NCI-H1694 (cell line): ENCODE data around the gene SNX19.
"Not testable (repeated sequence)": the region's sequence is repeated elsewhere in the genome, so short reads cannot be mapped to it uniquely, and the experiment has no call there.

Experiments used
- DNase-seq: peaks from one replicate; lab custom pipeline; 2025; lab: John Stamatoyannopoulos, UW

Gene SNX19

GRCh38 chr11:130872102-130872501 lies 44.2 kb downstream of the SNX19 start:
- DNase-seq: no peak

GRCh38 chr11:130871616-130872015 lies 44.7 kb downstream of the SNX19 start:
- DNase-seq: no peak

DNA sequence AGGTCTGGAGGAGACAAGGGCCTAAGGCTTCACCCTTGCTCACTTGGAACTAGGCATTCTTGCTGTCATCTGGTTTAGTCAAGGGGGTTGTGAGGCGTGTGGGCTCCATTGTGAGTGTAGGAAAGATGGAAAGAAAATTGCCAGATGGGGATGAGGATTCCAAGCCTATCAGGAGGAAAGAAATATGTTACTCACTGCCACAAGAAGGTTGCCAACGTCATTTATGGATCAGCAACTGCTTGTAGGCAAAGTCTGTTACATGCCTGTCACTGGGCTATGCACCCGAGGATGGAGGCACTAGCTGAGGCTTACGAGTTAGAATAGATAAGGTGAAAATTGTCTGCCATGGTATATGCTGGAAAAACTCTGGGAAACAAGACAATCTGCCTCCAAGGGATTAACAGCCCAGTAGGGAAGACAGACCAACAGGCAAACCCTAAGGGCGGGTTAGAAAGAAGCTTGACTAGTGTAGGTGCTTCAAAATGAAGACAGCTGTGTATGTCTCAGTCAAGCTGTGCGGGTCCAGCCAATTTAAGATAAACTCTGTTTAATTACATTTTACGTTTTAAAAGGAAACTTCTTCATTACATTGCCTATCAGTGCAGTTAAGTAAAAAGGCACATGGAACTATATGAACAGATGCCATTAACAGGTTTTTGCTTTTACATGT lies 47.4 kb downstream of the SNX19 start:
- no peak for DNase-seq

- DNase-seq: no peak
Observed at GRCh38 chr11:130868086-130868710, 48.1 kb downstream of the SNX19 start.

DNA sequence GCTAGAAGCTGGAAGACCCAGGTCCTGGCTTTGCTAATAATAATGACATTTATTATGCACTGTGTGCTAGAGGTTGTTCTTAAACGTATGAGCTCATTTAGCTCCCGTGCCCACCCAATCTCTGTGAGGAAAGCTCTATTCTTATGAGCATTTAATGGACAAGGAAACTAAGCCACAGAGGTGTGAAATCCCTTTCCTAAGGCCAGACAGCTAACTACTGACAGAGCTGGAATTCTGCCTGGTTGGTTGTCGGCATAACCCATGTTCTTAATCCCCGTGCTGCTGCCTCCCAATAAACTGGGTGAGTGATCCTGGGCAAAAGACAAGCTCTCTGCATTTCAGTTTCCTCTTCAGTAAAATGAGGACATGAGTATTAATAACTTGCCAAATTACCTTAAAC lies 49.4 kb downstream of the SNX19 start:
- DNase-seq: no peak

DNA sequence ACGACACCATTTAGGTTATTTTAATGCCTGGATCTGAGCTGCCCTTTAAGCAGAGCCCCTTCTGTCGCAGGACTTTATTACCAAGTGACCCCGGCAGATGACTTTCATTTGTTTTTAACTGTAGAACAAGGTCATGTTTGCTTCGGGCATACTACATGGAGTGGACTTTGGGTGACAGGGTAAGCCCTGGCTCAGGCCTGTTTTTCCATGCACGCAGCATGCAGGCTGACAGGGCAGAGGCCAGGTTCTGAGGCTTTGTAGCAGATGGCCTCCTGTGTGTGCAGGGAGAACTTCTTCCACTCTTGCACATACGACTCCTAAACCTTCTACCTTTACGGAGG lies 50.5 kb downstream of the SNX19 start:
- DNase-seq: no peak

GRCh38 chr11:130865091-130865773 lies 51.0 kb downstream of the SNX19 start:
- DNase-seq: no peak

GRCh38 chr11:130861902-130862860 lies 54.1 kb downstream of the SNX19 start:
- DNase-seq: peak; percentile 19

DNA sequence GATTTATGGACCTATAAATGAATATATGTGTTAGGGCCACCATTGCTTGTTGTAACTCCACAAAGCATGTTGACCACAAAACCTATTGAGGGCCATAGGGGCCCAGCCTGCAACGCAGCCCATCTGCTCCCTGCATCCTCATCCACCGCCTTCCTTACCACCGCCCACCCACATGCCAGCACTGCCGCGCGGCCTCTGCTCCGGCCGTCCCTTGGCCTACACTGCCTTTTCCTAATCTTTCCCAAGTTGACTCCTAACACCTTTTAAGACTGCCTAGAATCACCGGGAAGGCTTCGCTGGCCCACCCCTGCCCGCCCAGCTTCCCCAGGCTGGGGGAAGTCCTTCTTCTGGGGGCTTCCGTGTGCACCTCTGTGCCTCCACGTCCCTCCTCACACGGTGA lies 55.0 kb downstream of the SNX19 start:
- DNase-seq: no peak

GRCh38 chr11:130859886-130860285 lies 56.4 kb downstream of the SNX19 start:
- DNase-seq: no peak

- no peak for DNase-seq
Observed at GRCh38 chr11:130858215-130858614, 58.1 kb downstream of the SNX19 start.

DNA sequence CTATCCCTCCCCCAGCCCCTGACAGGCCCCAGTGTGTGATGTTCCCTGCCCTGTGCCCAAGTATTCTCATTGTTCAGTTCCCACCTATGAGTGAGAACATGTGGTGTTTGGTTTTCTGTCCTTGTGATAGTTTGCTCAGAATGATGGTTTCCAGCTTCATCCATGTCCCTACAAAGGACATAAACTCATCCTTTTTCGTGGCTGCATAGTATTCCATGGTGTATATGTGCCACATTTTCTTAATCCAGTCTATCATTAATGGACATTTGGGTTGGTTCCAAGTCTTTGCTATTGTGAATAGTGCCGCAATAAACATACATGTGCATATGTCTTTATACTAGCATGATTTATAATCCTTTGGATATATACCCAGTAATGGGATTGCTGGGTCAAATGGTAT lies 60.6 kb downstream of the SNX19 start:
- not testable (repeated sequence) for DNase-seq

GRCh38 chr11:130854483-130854882 lies 61.8 kb downstream of the SNX19 start:
- DNase-seq: no peak

DNA sequence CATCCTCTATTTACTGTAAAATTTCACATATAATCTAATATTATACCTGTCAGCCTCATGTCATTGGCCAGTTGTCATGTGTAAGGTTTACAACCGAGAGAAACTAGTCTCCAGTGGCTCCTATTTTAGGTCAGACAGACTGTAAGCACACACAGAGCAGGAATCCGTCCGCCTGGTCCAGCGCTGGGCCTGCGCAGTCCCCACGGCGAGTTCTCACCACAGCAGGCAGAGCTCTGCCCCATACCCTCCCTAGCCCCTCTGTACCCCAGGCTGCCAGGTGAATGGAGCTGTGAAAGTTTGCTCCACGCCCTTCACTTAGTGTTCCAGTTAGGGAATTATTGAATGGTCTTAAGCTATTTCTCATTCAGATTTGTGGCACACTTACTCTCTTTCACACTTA lies 63.7 kb downstream of the SNX19 start:
- DNase-seq: no peak

DNA sequence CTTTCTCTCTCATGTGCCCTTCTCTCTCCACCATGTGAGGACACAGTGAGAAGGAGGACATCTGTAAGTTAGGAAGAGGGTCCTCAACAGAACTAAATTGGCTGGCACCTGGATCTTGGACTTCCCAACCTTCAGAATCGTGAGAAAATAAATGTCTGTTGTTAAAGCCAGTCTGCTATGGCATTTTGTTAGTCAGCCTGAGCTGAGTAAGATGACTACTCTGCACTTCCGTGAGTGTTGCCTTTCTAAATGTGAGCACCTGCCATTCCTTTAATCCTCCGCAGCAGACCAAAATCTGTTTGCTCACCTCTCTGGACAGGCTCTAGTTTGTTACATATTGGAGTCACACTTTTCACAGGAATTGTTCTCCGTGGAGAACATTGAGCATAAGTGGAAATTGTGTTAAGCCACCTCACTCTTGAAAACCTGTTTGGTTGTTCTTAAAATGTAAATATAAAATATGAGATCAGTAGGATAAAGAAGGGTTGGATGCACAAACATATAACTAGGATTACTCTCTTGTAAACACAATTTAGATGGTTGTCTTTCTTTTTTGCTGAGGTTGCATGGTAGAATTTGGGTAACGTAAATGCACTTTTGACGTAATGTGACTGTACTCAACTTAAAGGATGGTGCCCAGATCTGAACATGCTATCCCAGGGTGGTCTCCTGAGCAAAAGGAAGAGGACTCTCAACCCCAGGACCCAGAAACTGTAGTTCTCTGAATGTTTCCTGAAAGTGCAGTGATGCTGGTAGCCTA lies 65.9 kb downstream of the SNX19 start:
- no peak for DNase-seq

- no peak for DNase-seq
Observed at GRCh38 chr11:130849215-130849568, 67.1 kb downstream of the SNX19 start.

- no peak for DNase-seq
Observed at GRCh38 chr11:130848361-130849214, 67.7 kb downstream of the SNX19 start.

- DNase-seq: no peak
Observed at GRCh38 chr11:130847517-130847916, 68.8 kb downstream of the SNX19 start.

DNA sequence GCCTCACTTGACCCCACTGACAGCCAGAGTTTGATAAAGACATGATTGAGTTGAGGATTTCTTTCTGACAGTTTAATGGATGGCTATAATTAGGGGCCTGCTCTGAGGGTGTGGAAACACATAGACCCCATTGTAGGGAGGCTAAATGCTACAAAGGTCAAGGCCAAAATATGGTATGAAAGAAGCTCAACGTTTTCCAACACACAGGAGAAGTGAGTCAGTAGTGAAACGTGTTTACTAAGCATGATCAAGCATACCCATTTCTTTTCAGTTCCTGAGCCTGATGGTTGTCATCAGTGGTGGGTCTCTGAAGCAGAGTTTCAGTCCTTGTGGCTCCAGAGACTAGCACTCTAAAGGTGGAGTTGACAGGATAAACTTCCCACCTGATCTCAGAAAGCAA lies 69.7 kb downstream of the SNX19 start:
- no peak for DNase-seq

- no peak for DNase-seq
Observed at GRCh38 chr11:130842001-130842400, 74.3 kb downstream of the SNX19 start.

DNA sequence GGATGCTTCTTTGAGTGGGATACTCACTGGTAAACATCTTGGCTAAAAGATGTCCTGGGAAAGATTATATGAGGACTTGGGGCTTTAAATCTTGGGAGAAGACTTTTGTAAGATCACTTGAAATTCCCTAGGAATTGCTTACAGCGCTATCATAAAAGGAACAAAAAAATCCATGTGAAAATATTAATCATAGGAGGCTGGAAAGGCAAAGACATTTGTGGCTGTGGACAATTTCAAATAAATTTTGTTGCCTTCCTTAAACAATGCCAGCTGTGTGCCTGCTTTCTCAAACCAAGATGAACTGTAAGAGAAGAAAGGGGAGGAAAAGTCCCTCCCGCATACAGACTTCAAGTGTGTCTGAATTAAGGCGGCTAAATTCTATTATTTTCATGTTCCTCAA lies 75.6 kb downstream of the SNX19 start:
- no peak for DNase-seq
